ENCODE measurements around the gene HAAO. TPM values are rescaled to one million over a fixed set of nuclear protein-coding genes. Genes with fewer than 3 reads are reported as not detected.

The HAAO gene
- total and polyA plus RNA-seq, 2 donors (not counting 3 experiments of a cell fraction or from before 2014, with no cell fraction given) = 0.82 to 1.1 TPM

- Histone ChIP-seq H3K36me3 (ENCODE audit: control insufficient read depth in 2 of 2, extremely low read depth in 1 of 2, insufficient read depth in 2 of 2, low read length in 2 of 2) (no peaks in the 10 kb centered on the region), H3K9me1 (replicated peaks; ENCODE audit: control insufficient read depth, extremely low read depth, insufficient read depth, low read length) (no peaks in the 10 kb centered on the region), H3K4me3 (replicated peaks in 1 of 3; ENCODE audit: insufficient read depth in 1 of 3, low read depth in 1 of 3, low read length in 3 of 3) (no peak overlapping the region), H3K27me3 (ENCODE audit: control insufficient read depth in 2 of 2, insufficient read depth in 2 of 2, low read length in 2 of 2) (no peaks in the 10 kb centered on the region), H3K4me2 (ENCODE audit: insufficient read depth, low read length) (no peak overlapping the region), H3K9me3 (replicated peaks; ENCODE audit: control insufficient read depth, insufficient read depth, low read length) (no peaks in the 10 kb centered on the region), H3K27ac (ENCODE audit: insufficient read depth, low read depth, low read length) (no peak overlapping the region), H2AFZ (ENCODE audit: low read depth, low read length) (no peak overlapping the region), H3K79me2 (ENCODE audit: control insufficient read depth, insufficient read depth, low read length) (no peaks in the 10 kb centered on the region), H3K9ac (replicated peaks; ENCODE audit: extremely low read depth, insufficient read depth, low read length) (no peak overlapping the region), H4K20me1 (replicated peaks; ENCODE audit: control insufficient read depth, extremely low read depth, insufficient read depth, low read length) (no peaks in the 10 kb centered on the region), H3K4me1 (ENCODE audit: control insufficient read depth, extremely low read depth, insufficient read depth, low read length) (no peaks in the 10 kb centered on the region)
- ChIA-PET POLR2A (no interaction called here), CTCF (interaction anchor here (1.1 kb wide), 1 partner anchor 14 kb away, joined by 4 read pairs; no protein-coding TSS in a partner anchor)
- dilution Hi-C loops (cut with MboI; ENCODE audit: extremely low pct_ligation_motif_present, low sequenced_read_pairs) = no loop called here
- intact Hi-C loops (cut with micrococcal nuclease) = no loop called here
- TF ChIP-seq EZH2 (IDR thresholded peaks at IDR 0.05; ENCODE audit: borderline replicate concordance, low read depth, low read length, severe bottlenecking) = no peak
- no peak for TF ChIP-seq GATA2 (IDR thresholded peaks at IDR 0.05; ENCODE audit: insufficient read depth, insufficient read length, low read depth, low read length)
- no peak for TF ChIP-seq POLR2AphosphoS5 (IDR thresholded peaks at IDR 0.05; ENCODE audit: insufficient read depth, low read depth, low read length)
- TF ChIP-seq FOS (IDR thresholded peaks at IDR 0.05; ENCODE audit: borderline replicate concordance, insufficient read depth, low read length) = no peak
- no peak for TF ChIP-seq MAX (IDR thresholded peaks at IDR 0.05; ENCODE audit: insufficient read depth, insufficient read length)
- TF ChIP-seq CTCF (IDR thresholded peaks at IDR 0.05; ENCODE audit: extremely low read depth in 1 of 2, insufficient read depth in 1 of 2, low read depth in 1 of 2, low read length in 2 of 2) = no peak
- no peak for TF ChIP-seq JUN (IDR thresholded peaks at IDR 0.05; ENCODE audit: borderline replicate concordance, insufficient read depth, insufficient read length, low read depth)
- no peak for TF ChIP-seq MYC (IDR thresholded peaks at IDR 0.05; ENCODE audit: low read depth, low read length)
- TF ChIP-seq POLR2A (IDR thresholded peaks at IDR 0.05; ENCODE audit: low read depth, low read length) = no peak
- no peak for DNase-seq (ENCODE audit: low read depth, low spot score)
- FAIRE-seq = no peak
- no TSS peak for BruUV-seq (replicated peaks)
Measured at GRCh38 chr2:42744545-42745082, 47.8 kb downstream of the HAAO start.
